Nephron progenitor cell (in vitro differentiated cells): ENCODE measurements around the gene PRCP.

Experiments used
- DNase-seq: peaks from one replicate; pipeline ENCODE4 v3.0.0; 2021
- H3K27ac Mint-ChIP-seq: 2 replicates; pipeline ENCODE4 v1.8.0; 2021; ENCODE audit warnings: mild to moderate bottlenecking, moderate library complexity, mixed read lengths
- H3K27me3 Mint-ChIP-seq: 2 replicates; pipeline ENCODE4 v1.8.0; 2021; ENCODE audit warnings: mild to moderate bottlenecking, low read depth, mixed read lengths; ENCODE audit not compliant: poor library complexity
- H3K36me3 Mint-ChIP-seq: 2 replicates; pipeline ENCODE4 v1.8.0; 2021; ENCODE audit warnings: low read depth, mixed read lengths
- H3K4me1 Mint-ChIP-seq: 2 replicates; pipeline ENCODE4 v1.8.0; 2021; ENCODE audit warnings: mixed read lengths
- H3K4me3 Mint-ChIP-seq: 2 replicates; pipeline ENCODE4 v1.8.0; 2021; ENCODE audit warnings: mild to moderate bottlenecking, moderate library complexity, mixed read lengths
- H3K9me3 Mint-ChIP-seq: 2 replicates; pipeline ENCODE4 v1.8.0; 2021; ENCODE audit warnings: mild to moderate bottlenecking, moderate library complexity, mixed read lengths
- CTCF ChIP-seq: fragments of 200-600 bp; sonication (generic); IDR thresholded peaks from 2 replicates; pipeline ENCODE4 v1.5.0; 2021; ENCODE audit warnings: antibody characterized with exemption

PRCP gene

GRCh38 chr11:82939456-82939855 is 39.2 kb upstream of the PRCP start:
- H3K4me1 Mint-ChIP-seq = no peaks in the 10 kb centered on the region
- peaks cover 35% of the 10 kb centered on the region for H3K9me3 Mint-ChIP-seq
- no peak overlapping the region for H3K4me3 Mint-ChIP-seq
- no peak for TF ChIP-seq CTCF
- H3K27me3 Mint-ChIP-seq = no peaks in the 10 kb centered on the region
- no peak overlapping the region for H3K27ac Mint-ChIP-seq
- no peak for DNase-seq
- peaks cover 5% of the 10 kb centered on the region for H3K36me3 Mint-ChIP-seq

- H3K27ac Mint-ChIP-seq = no peak overlapping the region
- H3K27me3 Mint-ChIP-seq = no peaks in the 10 kb centered on the region
- TF ChIP-seq CTCF = no peak
- no peak overlapping the region for H3K4me3 Mint-ChIP-seq
- H3K9me3 Mint-ChIP-seq = peaks cover 26% of the 10 kb centered on the region
- no peaks in the 10 kb centered on the region for H3K4me1 Mint-ChIP-seq
- peaks cover 22% of the 10 kb centered on the region for H3K36me3 Mint-ChIP-seq
- DNase-seq = no peak
Observed at GRCh38 chr11:82937554-82937953, 37.3 kb upstream of the PRCP start.

- no peak for TF ChIP-seq CTCF
- Mint-ChIP-seq H3K4me3 (no peak overlapping the region), H3K4me1 (no peaks in the 10 kb centered on the region), H3K9me3 (peaks cover 15% of the 10 kb centered on the region), H3K36me3 (peaks cover 31% of the 10 kb centered on the region), H3K27me3 (no peaks in the 10 kb centered on the region), H3K27ac (no peak overlapping the region)
- DNase-seq = no peak
Observed at GRCh38 chr11:82936261-82936660, 36.0 kb upstream of the PRCP start.

- TF ChIP-seq CTCF = no peak
- Mint-ChIP-seq H3K4me3 (no peak overlapping the region), H3K9me3 (no peaks in the 10 kb centered on the region), H3K36me3 (peaks cover 43% of the 10 kb centered on the region), H3K27me3 (no peaks in the 10 kb centered on the region), H3K4me1 (no peaks in the 10 kb centered on the region), H3K27ac (no peak overlapping the region)
- DNase-seq = no peak
Observed at GRCh38 chr11:82932564-82932963, 32.3 kb upstream of the PRCP start.

GRCh38 chr11:82930734-82931133 is 30.5 kb upstream of the PRCP start:
- Mint-ChIP-seq H3K36me3 (peaks cover 43% of the 10 kb centered on the region), H3K4me1 (no peaks in the 10 kb centered on the region), H3K9me3 (no peaks in the 10 kb centered on the region), H3K4me3 (no peak overlapping the region), H3K27me3 (no peaks in the 10 kb centered on the region), H3K27ac (no peak overlapping the region)
- DNase-seq = no peak
- no peak for TF ChIP-seq CTCF

GRCh38 chr11:82930229-82930628 is 30.0 kb upstream of the PRCP start:
- Mint-ChIP-seq H3K36me3 (peaks cover 40% of the 10 kb centered on the region), H3K9me3 (no peaks in the 10 kb centered on the region), H3K27ac (no peak overlapping the region), H3K4me1 (no peaks in the 10 kb centered on the region), H3K27me3 (no peaks in the 10 kb centered on the region), H3K4me3 (no peak overlapping the region)
- DNase-seq = no peak
- TF ChIP-seq CTCF = no peak
